NOMO-1 treated with DMSO at 0.1 percent for 48 hours (cell line): ENCODE data around the gene TRPV4.

Experiments used
- DNase-seq: peaks from one replicate; lab custom pipeline; 2025; ENCODE audit not compliant: unreplicated experiment; lab: John Stamatoyannopoulos, UW

Gene TRPV4

GRCh38 chr12:109764123-109764522 lies 69.1 kb downstream of the TRPV4 start:
- no peak for DNase-seq

DNA sequence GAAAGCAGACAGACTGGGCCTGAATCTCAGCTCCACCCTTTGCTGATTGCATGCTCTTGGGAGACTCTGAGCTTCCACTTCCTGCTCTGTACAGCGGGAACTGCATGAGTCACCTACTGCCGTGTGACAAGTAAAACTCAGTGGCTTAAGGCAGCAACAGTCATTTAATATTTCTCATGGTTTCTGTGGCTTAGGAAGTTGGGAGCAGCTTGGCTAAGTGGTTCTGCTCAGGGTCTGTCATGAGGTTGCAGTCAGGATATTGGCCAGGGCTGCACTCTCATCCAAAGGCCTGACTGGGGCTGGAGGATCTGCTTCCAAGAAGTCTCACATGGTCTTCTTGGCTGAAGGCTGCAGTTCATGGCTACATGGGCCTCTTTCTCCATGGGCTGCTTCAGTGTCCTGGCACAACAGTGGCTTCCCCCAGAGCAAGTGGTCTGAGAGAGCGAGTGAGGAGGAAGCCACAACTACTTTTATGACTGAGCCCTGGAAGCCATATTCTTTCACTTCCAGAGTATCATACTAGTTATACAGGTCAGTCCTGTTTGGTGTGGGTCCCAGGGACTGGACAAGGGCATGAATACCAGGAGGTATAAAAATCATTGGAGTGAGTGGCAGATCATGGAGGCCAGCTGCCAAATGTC lies 69.9 kb downstream of the TRPV4 start:
- DNase-seq = peak; percentile 51

- no peak for DNase-seq
Observed at GRCh38 chr12:109762673-109763191, 70.5 kb downstream of the TRPV4 start.

DNA sequence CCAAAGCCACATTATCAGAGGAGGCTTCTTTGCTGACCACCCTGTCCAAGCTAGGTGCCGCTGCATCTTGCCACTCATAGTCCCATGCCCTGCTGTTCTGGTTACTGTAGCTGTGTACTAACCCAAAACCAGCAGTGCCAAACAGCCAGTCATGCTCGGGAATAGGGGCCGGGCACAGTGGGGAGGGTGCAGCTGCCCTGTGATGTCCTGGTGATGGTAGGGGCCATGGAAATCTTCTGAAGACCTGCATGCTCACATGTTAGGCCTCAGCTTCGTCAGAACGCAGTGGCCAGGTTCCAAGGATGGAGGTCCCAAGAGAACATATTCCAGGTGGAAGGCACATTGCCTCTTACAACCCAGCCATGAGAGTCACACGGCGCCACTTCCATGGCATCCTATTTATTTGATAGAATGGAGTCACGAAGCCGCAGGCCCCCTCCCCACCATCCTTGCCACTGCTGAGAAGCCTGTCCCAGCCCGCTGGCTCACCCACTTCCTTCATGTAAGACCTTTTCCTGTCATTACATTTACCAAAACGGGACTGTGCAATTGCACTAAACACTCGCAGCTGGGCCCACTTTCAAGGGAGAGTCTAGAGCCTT lies 71.0 kb downstream of the TRPV4 start:
- DNase-seq = no peak

GRCh38 chr12:109760930-109761921 lies 72.0 kb downstream of the TRPV4 start:
- no peak for DNase-seq

DNA sequence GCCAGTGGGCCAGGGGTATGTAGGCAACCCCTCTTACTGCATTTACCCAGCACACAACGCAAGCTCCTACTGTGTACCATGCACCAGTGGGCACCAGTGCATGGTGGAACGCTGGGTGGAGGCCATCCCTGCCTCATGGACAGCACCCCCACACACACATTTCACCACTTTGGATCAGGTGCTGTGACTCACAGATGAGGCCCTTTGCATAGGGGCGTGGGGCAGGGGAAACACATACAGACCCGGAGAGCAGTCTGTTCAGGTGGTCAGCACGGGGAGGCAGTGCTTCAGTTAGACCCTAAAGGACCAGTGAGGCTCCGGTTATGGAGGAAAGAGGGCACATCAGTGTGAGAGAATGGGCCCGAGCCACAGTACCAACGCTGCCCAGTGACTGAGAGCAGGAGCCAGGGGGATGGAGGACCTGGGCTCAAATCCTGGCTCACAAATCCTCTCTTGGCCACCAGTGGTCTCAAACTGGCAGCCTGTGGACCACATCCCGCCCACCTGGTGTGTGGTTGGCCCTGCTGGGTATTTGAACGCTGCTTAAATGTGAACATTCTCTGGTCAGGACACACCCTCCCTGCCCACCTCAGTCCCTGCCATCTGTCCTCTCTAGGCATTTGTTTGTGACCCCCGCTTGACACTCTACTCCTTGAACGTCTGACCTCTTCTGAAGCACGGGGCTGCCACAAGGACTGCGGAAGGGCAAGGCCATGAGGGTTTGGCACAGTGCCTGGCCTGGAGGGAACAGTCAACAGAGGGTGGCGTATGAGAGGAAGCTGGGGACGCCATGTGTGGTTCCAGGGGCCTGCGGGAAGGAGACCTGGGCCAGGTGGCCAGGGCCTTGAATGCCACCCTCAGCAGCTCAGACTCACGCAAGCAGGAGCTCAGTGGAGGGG lies 72.9 kb downstream of the TRPV4 start:
- no peak for DNase-seq

DNA sequence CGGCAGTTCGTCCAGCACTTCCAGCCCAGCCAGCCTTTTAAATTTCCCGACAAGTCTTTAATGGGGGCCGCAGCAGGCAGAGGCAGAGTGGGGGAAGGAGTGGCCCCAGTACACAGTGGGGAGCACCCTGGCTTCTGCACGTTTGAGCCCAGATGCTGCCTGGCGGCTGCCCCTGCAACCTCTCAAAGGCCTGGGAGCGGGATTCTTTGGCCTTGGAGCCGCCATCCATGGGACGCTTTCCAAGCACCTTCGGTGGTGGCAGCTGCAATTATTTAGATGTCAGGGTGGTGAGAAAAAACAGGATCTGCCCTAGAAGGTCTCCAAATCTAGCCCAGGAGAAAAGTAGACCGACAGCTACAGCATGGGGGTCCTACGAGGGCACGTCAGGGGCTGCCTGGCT lies 73.6 kb downstream of the TRPV4 start:
- DNase-seq = no peak

DNA sequence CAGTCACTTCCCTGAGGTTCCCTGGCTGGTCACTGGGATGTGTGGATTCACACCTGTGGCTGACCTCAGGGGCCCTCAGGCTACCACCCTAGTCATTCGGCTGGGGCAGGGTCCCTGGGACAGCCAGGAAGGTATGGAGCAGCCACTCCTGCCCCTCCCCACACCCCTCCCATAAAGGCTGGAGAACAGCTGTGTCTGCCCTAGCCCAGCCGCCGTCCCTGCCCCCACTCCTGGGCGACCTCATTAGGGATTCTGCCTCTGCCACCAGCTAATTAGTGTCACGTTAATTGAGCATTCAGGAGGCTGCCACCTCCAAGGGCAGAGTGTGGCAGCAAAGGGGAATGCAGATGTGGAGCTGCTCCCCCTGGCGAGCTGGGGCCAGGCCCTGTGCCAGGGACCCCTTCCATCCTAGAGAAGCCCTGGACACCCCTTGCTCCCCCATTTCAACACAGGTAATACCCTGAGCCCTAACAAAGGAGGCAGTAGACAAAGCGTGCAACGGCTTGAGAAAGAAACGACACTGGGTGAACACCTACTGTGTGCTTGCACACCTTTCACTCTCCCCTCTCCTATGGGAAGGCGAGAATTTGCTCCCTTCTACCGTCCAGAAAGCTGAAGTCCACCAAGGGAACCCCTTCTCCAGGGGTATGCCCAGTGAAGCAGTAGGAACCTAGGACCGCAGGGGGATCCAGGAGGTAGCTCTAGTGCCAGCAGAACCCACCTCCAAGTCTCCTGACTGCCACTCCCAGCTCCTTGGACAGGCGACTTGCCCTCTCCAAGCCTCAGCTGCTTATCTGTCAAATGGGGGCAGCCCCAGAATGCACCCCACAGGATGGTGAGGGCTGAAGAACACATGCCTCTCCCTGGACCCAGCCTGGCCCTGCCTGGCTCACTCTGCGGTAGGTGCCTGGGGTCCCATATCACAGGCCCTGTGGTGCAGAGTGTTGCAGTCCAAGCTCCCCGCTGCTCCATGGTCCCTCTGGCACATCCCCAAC lies 74.5 kb downstream of the TRPV4 start:
- DNase-seq = no peak

- DNase-seq = no peak
Observed at GRCh38 chr12:109757671-109758265, 75.4 kb downstream of the TRPV4 start.

DNA sequence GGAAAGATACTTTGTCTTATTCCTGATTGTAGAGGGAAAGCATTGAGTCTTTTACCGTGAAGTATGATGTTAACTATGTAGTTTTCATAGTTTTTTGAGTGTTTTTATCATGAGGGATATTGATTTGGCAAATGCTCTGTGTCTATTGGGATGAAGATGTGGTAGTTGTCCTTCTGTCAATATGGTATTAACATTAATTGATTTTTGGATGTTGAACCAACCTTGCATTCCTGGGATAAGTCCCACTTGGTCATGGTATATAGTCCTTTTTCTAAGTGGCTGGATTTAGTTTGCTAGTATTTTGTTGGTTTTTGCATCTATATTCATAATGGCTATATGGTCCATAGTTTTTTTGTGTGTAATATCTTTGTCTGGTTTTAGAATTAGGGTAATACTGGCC lies 76.7 kb downstream of the TRPV4 start:
- DNase-seq = no peak

DNA sequence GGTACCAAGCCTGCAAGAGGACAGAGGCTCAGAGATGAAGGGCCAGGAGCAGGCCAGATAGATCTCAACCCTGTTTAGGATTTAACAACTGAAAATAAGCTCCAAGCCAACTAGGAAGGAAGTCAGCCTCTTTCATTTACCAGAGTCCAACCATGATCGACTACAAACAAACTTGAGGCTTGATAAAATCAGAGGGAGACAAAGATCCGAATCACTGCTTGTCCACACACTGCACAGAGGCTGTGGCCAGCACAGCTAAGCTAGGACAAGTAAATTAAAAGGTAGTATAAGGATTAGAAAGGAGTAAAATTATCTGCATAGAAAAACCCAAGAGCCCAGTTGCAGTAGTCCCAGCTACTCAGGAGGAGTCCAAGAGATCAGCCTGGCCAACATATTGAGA lies 79.2 kb downstream of the TRPV4 start:
- DNase-seq = no peak

DNA sequence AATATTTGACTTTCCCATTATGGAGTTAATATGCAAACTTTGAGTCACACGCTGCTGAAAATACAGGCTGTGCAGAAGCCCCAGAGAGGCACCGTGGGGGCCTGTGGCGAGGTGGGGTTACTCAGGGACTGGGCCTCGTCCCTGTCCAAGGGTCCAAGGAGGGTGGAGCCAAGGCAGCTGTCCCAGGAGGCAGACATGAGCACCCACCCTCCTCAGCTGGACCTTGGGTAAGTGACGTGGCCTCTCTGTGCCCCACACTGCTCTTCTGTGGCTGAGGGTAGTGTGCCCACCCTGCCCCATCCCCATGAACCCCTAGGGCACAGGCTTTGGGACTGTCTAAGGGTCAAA lies 80.2 kb downstream of the TRPV4 start:
- no peak for DNase-seq

GRCh38 chr12:109752117-109753053 lies 80.8 kb downstream of the TRPV4 start:
- DNase-seq = no peak

- DNase-seq = peak; percentile 29
Observed at GRCh38 chr12:109744986-109745942, 87.9 kb downstream of the TRPV4 start.

GRCh38 chr12:109744026-109744425 lies 89.2 kb downstream of the TRPV4 start:
- DNase-seq = no peak

- no peak for DNase-seq
Observed at GRCh38 chr12:109743076-109743910, 89.9 kb downstream of the TRPV4 start.
